ENCODE results near the gene COG6. TPM values are rescaled to one million over a fixed set of nuclear protein-coding genes. Genes with fewer than 3 reads are reported as not detected.

Gene COG6
- total and polyA plus RNA-seq, 2 donors from 2014 or later = 12.2 to 31.3 TPM

- FAIRE-seq = no peak
Observed at GRCh38 chr13:39665763-39666162, 10.3 kb downstream of the COG6 start.

GRCh38 chr13:39670445-39670844 lies 15.0 kb downstream of the COG6 start:
- Histone ChIP-seq H3K27ac (ENCODE audit: low read depth in 2 of 2, low read length in 2 of 2) (no peak overlapping the region), H3K27me3 (ENCODE audit: control insufficient read depth, insufficient read depth, low read length) (no peaks in the 10 kb centered on the region), H3K9me3 (ENCODE audit: control insufficient read depth in 2 of 3, insufficient read depth in 1 of 3, low read length in 3 of 3) (no peaks in the 10 kb centered on the region), H3K9ac (ENCODE audit: low read length in 3 of 3) (no peak overlapping the region), H3K4me1 (ENCODE audit: control insufficient read depth in 2 of 3, insufficient read depth in 2 of 3, low read depth in 1 of 3, low read length in 3 of 3) (no peaks in the 10 kb centered on the region), H3K4me3 (ENCODE audit: low read length in 3 of 3) (no peak overlapping the region), H3K36me3 (ENCODE audit: control insufficient read depth in 2 of 3, insufficient read depth in 3 of 3, low read length in 3 of 3) (peaks cover 0 to 2% (median 0%) of the 10 kb centered on the region in 3 donors)
- FAIRE-seq (no peak), DNase-seq (no peak)
- intact Hi-C loops (cut with DNase I) = no loop called here
- no peak for TF ChIP-seq CTCF (IDR thresholded peaks at IDR 0.05; ENCODE audit: borderline replicate concordance, extremely low read depth, insufficient read depth)

More at GRCh38 chr13:39665763-39666162, 10.3 kb downstream of the COG6 start:
- Histone ChIP-seq H3K36me3 (ENCODE audit: control insufficient read depth in 2 of 3, insufficient read depth in 3 of 3, low read length in 3 of 3) (peaks cover 0 to 4% (median 4%) of the 10 kb centered on the region in 3 donors), H3K27ac (ENCODE audit: low read depth in 2 of 2, low read length in 2 of 2) (no peak overlapping the region), H3K4me1 (ENCODE audit: control insufficient read depth in 2 of 3, insufficient read depth in 2 of 3, low read depth in 1 of 3, low read length in 3 of 3) (no peaks in the 10 kb centered on the region), H3K27me3 (ENCODE audit: control insufficient read depth, insufficient read depth, low read length) (no peaks in the 10 kb centered on the region), H3K4me3 (ENCODE audit: low read length in 3 of 3) (no peak overlapping the region), H3K9me3 (ENCODE audit: control insufficient read depth in 2 of 3, insufficient read depth in 1 of 3, low read length in 3 of 3) (no peaks in the 10 kb centered on the region), H3K9ac (ENCODE audit: low read length in 3 of 3) (no peak overlapping the region)
- DNase-seq = no peak
- TF ChIP-seq CTCF (IDR thresholded peaks at IDR 0.05; ENCODE audit: borderline replicate concordance, extremely low read depth, insufficient read depth) = no peak
- intact Hi-C loops (cut with DNase I) = no loop called here

- intact Hi-C loops (cut with DNase I) = no loop called here
- H3K27ac ChIP-seq (ENCODE audit: low read depth in 2 of 2, low read length in 2 of 2) = no peak overlapping the region
- no peak overlapping the region for H3K9ac ChIP-seq (ENCODE audit: low read length in 3 of 3)
- no peak for TF ChIP-seq CTCF (IDR thresholded peaks at IDR 0.05; ENCODE audit: borderline replicate concordance, extremely low read depth, insufficient read depth)
- no peaks in the 10 kb centered on the region for H3K9me3 ChIP-seq (ENCODE audit: control insufficient read depth in 2 of 3, insufficient read depth in 1 of 3, low read length in 3 of 3)
- no peaks in the 10 kb centered on the region for H3K27me3 ChIP-seq (ENCODE audit: control insufficient read depth, insufficient read depth, low read length)
- no peaks in the 10 kb centered on the region for H3K4me1 ChIP-seq (ENCODE audit: control insufficient read depth in 2 of 3, insufficient read depth in 2 of 3, low read depth in 1 of 3, low read length in 3 of 3)
- FAIRE-seq (no peak), DNase-seq (no peak)
- H3K36me3 ChIP-seq (ENCODE audit: control insufficient read depth in 2 of 3, insufficient read depth in 3 of 3, low read length in 3 of 3) = no peaks in the 10 kb centered on the region
- H3K4me3 ChIP-seq (ENCODE audit: low read length in 3 of 3) = no peak overlapping the region
Observed at GRCh38 chr13:39672378-39673132, 17.1 kb downstream of the COG6 start.
